NCI-H2029 (cell line): ENCODE data around the gene APC2.

Source experiments
- DNase-seq: peaks from one replicate; lab custom pipeline; 2025; lab: John Stamatoyannopoulos, UW

Gene APC2

DNA sequence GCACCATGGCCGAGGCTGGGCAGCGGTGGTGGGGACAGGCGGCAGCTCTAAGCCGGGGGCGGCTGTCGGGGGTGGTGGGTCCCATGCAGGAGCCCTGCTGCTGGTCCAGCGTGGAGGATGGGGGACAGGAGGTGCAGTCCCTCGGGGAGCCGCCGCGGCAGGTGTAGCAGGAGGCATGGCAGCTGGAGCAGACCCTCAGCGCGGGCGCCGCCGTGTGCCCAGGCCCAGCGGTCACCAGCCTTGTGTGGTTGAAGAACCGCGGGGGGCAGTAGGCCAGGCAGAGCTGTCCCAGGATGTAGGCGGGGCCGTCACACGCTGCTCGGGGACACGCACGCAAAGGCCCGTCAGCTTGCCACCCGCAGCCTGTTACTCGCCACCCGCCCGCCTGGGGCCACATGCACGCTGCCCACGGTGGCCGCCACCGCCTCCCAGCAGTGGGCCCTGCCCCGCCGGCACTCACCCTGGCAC, 32.0 kb downstream of the APC2 start:
- no peak for DNase-seq

DNA sequence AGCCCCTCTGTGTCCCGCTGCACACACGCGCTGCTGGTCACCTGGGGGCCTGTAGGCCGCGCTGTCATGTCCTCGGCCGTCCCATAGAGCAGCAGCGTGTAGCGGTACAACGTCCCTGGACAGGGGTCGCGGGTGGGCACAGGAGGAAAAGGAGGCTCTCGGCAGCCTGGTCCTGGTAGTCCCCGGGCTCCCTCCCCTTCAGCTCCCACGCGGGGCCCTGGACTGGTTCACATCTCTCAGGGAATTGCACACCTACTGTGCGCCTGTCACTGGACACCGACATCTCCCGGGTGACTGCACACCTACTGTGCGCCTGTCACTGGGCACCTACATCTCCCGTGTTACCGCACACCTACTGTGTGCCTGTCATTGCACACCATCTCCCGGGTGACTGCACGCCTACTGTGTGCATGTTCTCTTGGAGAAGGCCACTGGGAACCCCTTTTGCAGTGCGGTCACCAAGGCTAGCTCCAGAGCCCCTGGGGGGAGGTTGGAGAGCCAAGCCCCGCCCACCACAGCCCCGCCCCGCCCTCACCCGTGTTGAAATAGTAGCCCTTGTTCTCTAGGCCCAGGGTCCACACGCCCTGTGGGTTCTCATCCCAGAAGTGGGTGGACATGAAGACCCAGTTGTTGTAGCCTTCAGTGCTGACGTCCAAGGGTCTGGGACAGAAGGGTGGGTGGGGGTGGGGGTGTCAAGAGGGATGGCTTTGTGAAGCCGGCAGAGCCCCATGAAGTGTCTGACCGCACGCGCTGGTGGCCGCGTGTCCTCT, 32.6 kb downstream of the APC2 start:
- no peak for DNase-seq

DNA sequence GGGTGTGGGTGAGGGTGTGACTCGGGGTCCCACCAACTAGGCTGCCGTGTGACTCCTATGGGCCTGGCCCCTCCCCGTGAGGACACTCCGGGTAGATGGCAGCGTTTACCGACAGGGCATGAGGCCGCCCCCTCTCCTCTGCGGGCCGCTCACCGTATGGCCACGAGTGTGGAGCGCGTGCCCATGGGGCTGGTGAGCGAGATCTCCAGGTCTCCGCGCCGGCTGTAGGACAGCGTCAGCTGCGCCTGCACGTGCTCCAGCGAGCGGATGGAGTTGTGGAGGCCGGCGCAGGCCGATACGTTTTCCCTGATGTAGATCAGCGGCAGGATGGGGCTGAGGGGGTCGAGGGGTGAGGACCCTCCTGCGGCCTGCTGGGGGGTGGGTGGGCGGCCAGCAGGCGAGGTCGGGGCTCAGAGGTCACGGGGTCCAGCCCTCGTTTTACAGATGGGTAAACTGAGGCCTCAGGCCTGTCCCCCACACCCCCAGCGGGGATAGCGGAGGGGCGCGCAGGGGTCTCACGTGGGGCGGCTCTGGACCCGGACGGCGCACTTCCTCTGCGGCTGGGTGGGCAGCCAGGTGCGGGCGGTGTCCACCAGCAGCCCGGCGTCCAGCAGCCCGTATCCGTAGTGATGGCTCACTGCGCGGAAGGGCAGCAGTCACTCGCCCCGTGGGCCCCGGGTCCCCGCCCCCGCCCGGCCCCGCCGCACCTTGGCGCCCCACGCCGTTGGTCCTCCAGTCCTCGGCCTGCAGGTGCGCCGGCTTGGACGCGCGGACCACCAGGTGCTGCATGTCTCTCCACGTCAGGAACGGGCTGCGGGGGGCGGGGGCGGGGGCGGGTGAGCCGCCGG, 33.4 kb downstream of the APC2 start:
- no peak for DNase-seq

DNA sequence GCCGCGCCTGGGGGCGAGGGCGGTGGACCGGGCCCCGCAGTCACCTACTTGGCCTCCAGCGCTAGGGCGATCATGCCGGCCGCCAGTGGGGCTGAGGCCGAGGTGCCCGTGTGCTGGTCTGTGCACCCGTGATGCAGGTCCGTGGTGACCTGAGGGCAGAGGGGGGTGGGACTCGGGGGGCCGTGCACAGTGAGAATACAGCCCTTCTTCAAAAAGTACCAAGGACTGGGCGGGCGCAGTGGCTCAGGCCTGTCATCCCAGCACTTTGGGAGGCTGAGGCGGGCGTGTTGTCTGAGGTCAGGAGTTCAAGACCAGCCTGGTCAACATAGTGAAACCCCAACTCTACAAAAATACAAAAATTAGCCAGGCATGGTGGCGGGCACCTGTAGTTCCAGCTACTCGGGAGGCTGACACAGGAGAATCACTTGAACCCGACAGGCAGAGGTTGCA, 34.1 kb downstream of the APC2 start:
- DNase-seq = no peak

DNA sequence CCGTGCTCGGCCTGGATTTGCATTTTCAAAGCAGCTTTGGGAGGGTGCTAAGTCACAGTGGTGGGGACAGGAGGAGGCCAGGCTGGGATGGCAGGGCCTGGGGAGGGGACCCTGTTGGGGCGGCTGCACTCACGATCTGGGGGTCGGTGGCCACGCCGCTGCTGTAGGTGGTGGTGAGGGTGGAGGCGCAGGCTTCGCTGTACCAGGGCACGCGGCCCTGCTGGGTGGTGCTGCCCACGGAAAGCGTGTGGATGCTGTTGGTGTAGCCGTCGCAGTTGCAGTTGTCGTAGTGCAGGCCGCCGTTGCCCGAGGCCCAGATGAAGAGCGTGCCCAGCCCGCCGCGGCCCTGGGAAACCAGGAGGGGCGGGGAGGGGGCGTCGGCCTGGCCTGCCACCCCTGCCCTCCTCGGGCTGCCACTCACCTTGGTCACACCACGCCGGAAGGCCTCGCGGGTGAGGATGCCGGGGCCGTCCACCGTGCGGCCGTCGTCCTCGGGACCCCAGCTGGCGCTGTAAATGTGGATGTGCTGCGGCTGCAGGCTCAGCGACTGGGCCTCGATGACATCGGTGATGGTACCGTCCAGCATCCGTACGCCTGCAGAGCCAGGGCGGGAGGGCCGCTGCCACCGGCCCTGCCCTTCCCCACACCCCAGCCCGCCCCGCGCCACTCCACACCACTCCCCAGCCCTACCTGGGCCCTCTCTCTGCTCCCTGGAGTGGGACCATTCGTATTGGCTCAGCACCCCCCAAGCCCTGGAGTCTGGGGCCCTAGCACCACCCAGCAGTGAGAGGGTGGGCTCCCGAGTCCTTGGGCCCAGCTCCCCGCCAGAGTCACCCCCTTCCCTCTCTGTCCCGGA, 37.0 kb downstream of the APC2 start:
- no peak for DNase-seq

DNA sequence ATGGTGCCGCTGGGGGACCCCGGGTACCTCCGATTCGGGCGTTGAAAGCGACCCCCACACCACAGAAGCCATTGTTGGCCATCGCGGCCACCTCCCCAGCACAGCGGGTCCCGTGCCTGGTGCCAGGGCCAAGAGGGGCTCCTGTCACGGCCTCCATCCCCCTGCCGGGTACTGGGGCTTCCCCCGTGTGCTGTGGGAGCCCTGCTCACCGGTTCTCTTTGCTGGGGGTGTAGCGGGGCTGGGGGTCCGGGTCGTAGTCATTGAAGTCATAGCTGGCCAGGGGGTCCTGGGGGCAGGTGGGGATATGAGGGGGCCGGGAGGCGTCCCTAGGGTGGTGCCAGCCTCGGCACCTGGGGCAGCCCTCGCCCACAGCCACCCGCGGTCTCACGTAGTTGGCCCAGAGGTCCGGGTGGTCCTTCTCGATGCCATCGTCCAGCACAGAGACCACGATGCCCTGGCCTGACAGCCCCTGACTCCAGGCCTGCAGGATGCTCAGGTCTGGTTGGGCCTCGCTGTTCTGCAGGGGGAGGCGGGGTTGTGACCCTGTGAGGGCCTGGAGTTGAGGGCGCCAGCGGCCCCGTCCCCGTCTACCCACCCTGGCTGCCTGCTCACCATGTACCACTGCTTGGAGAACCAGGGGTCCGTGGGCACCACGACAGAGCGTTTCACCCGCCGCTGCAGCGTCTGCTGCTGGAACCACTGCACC, 37.8 kb downstream of the APC2 start:
- DNase-seq = no peak

DNA sequence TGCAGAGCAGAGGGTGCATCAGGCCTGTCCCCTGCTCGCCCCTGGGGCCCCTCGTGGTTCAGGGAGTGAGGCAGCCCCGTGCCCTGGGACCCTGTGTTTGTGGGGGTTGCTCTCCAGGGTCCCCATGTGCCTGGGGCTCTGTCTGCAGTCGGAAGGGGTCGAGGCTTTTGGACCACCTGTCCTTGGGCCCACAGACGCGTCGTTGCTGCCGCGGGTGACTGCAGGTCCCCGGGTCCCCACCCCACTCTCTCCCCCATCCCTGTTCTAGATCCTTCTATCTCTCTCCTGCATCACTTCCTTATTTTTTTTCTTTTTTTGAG, 38.3 kb downstream of the APC2 start:
- no peak for DNase-seq

DNA sequence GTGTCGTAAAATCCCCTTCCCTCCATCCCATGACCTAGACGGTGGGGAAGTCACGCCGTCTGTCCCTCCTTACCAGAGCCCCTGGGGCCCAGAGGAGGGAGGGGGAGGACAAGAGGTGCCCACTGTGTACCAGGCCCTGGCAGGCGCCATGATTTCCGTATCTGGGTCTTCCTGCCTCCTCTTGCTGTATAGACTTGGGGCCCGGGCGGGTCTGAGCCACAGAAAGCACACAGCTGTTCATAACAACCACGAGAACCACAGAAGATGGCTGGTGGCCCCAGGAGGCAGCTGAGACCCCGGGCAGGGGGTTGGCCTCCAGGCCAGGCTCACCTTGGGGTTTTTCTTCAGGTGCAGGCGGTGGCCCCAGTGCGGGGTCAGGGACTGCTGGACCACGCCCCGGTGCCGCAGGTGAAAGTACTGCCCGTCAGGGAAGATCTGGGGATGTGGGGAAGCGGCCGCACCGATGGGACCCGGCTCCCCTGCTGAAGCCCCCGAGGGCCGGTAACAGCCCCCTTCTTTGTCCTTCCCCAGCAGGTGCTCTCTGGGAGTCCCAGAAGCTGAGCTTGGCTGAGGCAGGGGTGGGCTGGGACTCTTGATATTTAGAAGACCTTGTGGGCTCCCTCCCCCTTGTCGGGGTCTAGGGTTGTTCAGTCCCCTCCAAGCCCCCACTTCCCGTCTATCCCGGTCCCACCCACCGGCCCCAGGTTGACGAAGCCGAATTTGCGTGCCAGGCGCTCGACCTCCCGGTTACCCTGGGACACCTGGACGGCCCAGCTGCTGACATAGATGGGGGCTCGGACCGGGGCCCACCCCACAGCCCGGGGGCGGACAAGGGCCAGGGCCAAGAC, 39.8 kb downstream of the APC2 start:
- no peak for DNase-seq

DNA sequence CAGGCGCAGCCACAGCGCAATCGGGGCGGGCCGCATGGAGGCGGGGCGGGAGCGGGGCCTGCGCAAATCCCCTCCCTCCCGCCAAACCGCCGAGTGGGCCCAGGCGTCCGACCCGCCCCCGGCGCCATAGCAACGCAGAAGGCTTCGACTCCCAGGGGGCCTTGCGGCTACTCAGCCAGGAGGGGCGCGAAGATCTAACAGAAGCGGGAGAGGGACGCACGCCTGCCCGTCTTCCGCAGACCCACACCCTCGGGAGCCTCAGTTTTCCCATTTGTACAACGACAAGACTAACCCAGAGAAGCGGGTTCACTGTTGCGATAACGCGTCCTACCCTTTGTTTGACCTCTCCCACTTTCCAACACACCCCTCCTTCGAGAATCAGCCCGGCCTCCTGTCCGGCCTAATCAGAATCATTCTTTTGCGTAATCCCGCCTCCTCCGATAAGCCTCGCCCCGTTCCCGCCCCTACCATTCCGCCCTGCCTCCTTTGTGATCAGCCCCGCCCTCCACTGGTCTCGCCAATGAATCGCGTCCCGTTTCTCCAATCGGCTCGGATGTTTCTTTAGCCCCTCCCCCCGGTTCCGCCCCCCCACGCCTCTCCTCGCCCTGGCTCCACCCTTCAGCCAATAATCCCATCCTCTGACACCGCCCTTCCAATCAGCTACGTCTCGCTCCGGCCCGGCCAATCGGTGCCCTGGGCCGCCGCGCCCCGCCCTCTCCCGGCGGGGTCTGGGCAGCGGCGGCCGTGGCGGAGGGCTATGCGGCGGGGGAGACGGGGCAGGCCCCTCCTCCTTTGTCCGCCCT, 40.6 kb downstream of the APC2 start, which contains the start of gene PCSK4:
TSS of gene PCSK4 (minus strand) at position 40 of the 803 bp plus-strand sequence. CDS start at position 36, 4 bp downstream.
- DNase-seq = peak; percentile 96

DNA sequence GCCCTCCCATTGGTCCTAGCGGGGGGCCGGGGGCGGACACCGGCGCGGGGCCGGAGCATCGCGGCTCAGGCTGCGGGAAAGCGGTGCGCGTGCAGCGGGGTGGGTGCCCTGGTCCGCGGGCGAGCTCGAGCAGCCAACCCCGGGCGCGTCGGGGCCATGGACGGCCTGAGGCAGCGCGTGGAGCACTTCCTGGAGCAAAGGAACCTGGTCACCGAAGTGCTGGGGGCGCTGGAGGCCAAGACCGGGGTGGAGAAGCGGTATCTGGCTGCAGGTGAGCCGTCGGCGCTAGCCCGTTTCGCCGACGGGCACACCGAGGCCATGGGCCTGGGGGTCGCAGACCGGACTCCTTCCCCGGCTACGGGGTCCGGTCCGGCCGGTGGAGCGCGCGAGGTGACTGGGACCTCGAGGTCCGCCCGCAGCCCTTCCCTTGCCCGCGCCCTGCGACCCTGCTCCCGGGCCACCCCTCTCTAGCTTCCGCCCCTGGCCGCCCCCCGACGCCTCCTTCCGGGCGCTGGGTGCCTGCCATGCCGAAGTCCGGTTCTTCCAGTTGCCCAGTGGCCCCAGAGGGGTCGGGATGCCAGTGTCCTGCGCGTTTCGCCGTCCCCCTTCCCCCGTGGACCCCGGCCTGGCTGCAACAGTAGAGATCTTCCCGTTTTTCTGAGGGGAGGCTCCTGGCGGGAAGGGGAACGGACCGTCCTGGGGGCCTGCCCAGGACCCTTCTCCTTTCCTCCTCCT, 41.4 kb downstream of the APC2 start, which contains the start of gene REEP6:
TSS of gene REEP6 (plus strand) at position 68 of the 735 bp plus-strand sequence. CDS start at position 157, 89 bp downstream.
- no peak for DNase-seq

DNA sequence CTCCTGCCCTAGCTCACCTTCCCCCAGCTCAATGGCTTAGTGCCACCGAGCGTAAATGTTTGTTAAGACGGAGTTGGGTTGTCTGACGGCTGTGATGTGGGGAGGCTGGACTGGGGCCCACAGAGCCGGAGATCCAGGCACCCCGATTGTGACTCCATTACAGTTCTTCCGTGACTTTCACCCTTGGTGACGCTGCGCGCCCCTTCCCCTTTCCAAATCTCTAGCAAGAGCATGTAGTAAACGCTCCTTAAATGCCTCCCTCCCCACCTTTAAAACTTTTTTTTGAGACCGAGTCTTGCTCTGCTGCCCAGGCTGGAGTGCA, 41.9 kb downstream of the APC2 start:
- DNase-seq = no peak

DNA sequence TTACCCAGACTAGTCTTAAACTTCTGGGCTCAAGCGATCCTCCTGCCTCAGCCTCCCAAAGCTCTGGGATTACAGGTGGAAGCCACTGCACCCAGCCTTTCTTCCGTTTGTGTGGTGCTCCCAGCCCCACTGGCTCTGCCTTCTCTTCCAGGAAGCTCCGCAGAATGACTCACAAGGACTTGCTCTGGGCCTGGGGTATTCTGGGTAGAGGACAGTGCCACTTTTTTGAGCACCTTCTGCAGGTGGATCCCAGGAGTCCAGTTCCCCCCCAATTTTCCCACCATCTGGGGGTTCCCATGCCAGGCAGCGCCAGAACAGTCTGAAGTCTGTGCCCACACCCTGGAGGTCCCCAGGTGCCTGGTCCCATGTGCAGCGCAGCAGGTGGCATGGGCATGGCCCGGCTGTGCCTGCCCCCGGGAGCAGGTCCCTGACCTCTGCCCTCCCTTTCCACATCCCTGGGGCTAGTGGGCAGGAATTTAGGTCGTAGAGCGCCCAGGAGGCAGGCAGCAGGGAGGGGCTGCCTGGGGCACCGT, 42.6 kb downstream of the APC2 start:
- no peak for DNase-seq

DNA sequence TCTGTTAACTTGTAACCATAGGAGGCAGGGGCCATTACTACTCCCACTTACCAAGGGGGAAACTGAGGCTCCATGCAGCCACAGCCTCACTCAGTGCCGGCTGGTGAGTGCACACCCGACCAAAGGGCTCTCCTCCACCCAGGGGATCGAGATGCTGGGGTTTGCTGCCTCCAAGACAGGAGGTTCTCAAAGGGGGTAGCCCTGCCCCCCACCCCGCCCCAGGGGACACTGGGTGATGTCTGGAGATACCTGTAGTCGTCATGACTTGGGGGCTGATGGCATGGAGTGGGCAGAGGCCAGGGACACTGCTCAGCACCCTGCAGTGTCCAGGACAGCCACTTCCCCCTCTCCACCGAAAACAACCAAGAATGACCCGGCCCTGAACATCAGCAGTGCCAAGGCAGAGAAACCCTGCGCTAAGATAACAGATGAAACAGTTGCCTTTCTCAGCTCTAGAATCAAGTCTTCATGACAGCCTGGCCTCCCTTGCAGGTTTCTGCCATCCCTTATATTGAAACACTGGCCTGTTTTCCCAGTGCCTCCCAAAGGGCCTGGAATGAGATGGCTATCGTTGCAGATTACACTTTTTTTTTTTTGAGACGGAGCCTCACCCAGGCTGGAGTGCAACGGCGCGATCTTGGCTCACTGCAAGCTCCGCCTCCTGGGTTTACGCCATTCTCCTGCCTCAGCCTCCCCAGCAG, 44.3 kb downstream of the APC2 start:
- no peak for DNase-seq

DNA sequence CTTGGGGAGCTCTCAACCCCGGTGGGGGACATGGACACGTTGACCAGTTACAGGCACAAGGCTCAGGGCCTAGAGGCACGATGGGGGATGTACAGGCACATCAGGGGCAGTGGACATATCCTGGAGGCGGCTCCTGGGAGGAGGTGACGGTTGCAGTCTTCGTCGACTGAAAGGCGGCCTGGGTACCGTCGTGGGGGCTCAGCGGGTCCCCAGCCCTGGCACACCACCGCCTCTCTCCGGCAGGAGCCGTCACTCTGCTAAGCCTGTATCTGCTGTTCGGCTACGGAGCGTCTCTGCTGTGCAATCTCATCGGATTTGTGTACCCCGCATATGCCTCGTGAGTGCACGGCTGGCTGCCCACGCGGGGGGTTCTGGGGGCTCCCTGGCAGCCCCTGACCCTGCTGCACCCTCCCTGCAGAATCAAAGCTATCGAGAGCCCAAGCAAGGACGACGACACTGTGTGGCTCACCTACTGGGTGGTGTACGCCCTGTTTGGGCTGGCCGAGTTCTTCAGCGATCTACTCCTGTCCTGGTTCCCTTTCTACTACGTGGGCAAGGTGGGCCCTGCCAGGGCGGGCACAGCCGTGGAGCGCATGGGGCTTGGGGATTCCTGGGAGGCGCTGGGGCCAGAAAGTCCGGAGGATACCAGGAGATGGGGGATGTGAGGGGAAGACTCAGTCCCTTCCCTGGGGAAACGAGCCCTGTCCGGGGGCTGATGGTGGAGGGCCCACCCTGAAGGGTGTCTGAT, 45.3 kb downstream of the APC2 start:
- DNase-seq = no peak

DNA sequence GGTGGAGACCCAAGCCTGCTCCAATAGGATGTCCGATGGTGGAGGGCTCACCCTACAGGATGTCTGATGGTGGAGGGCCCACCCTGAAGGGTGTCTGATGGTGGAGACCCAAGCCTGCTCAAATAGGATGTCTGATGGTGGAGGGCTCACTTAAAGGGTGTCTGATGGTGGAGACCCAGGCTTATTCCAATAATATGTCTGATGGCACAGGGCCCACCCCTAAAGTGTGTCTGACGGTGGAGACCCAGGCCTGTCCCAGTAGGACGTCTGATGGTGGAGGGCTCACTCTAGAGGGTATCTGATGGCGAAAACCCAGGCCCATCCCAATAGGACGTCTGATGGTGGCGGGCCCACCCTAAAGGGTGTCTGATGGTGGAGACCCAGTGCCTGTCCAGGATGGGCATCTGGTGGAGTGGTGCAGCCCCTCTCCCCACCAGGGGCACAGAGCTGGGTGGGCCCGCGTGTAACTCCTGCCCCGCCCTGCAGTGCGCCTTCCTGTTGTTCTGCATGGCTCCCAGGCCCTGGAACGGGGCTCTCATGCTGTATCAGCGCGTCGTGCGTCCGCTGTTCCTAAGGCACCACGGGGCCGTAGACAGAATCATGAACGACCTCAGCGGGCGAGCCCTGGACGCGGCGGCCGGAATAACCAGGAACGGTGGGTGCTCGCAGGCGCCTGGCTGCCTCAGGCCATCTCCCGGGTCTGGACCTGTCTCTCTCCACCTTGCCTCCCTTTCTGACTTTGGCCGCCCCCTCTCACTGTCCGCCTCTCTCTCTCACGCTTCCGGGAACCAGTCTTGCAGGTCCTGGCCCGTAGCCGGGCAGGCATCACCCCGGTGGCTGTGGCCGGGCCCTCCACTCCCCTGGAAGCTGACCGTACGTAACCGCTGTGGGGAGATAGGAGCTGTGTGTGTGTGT, 46.1 kb downstream of the APC2 start:
- no peak for DNase-seq
